GM18907 (cell line): ENCODE data around the gene UBQLN4.
"Not testable (repeated sequence)": the region's sequence is repeated elsewhere in the genome, so short reads cannot be mapped to it uniquely, and the experiment has no call there.

ENCODE experiments used
- ATAC-seq: cut with Tn5 transposase; IDR thresholded peaks from one replicate; pipeline ENCODE4 v1.9.1; 2021; ENCODE audit warnings: mild to moderate bottlenecking, moderate library complexity; ENCODE audit not compliant: unreplicated experiment

Gene UBQLN4

GRCh38 chr1:156081180-156081916, 27.8 kb upstream of the UBQLN4 start:
- no peak for ATAC-seq

- no peak for ATAC-seq
Observed at GRCh38 chr1:156080863-156081179, 27.2 kb upstream of the UBQLN4 start.

DNA sequence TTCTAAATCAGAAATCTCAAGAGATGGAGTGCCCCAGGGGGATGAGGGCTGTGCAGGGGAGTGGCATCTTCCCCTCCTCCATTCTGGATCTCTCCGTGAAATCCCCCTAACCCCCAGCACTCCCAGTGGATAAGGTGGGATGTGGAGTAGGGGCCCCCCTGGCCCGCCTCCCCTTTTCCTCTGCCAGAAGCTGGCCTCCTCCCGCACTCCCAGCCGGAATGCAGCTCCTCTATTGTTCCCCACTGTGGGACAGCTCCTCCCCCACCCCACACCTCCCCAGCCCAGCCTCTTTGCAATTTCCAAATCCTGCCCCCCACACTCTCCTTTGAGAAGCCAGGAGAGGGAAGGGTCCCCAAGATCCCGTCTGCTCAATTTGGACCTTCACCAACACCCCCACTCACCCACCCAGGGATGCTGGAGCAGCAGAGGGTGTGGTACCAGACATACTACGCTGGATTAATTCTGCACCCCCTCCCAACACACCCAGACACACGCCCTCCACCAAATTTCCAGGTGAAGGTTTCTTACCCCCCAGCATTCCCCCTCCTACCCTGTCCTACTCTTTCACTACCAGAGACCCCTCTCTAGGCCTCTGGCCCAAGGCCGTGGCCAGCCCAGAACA, 26.8 kb upstream of the UBQLN4 start:
- no peak for ATAC-seq

DNA sequence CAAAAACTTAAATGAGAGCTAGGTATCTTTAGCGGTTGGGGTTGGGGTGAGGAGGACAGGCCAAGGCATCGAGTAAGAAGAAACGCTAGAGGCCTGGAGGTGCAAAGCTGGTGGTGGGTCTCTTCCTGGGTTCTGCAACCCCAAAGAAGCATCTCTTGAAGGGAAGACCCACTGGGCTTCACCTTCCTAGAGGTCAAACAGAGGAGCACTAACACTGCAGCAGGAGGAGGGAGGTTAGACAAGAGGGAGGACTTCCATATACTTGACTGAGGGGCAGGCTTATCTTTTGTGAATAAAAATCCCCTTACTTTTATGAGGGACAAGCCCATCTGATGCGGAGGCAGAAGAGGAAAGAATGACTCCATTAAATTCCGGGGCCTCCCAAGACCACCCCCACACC, 26.2 kb upstream of the UBQLN4 start:
- ATAC-seq, result no peak

DNA sequence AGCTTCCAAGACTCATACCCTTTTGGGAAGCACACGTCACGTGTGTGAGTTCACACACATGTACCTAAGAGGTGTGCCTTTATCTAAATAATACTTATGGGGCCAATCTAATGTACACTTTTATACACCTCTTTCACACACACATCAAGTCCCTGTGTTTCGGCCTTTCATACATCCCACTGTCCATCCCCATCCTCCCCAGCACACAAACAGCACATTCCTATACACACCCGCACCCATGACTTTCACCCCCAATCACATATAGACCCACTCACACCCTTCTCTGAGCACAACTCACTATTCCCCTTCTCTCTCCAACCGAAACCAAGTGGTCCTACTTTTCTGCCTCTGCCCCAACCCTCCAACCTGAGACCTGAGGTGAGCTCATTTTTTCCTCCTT, 25.1 kb upstream of the UBQLN4 start:
- no peak for ATAC-seq

GRCh38 chr1:156077430-156077760, 23.8 kb upstream of the UBQLN4 start:
- ATAC-seq, result no peak

GRCh38 chr1:156076609-156077429, 23.2 kb upstream of the UBQLN4 start:
- peak; percentile 68 for ATAC-seq

- no peak for ATAC-seq
Observed at GRCh38 chr1:156075775-156076204, 22.2 kb upstream of the UBQLN4 start.

- no peak for ATAC-seq
Observed at GRCh38 chr1:156075162-156075561, 21.6 kb upstream of the UBQLN4 start.

DNA sequence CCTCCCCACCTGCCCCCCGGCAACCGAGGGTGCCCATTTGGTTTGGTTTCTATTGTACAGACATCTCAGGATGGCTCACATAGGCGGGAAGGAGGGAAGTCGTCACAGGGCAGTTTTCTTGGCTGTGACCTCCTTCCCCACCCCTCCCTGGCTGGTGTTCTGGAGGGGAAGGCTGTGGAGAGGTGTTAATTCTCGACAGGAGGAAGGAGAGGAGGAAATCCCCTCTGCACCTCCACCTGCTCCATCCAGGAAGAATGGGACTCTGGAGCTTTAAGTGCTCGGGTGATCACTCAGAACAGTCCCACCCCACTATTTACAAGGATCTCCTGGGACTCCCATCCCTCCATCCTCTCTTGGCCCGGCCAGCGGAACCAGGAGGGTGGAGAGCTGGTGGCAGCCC, 21.1 kb upstream of the UBQLN4 start:
- no peak for ATAC-seq

- no peak for ATAC-seq
Observed at GRCh38 chr1:156073740-156074139, 20.1 kb upstream of the UBQLN4 start.

DNA sequence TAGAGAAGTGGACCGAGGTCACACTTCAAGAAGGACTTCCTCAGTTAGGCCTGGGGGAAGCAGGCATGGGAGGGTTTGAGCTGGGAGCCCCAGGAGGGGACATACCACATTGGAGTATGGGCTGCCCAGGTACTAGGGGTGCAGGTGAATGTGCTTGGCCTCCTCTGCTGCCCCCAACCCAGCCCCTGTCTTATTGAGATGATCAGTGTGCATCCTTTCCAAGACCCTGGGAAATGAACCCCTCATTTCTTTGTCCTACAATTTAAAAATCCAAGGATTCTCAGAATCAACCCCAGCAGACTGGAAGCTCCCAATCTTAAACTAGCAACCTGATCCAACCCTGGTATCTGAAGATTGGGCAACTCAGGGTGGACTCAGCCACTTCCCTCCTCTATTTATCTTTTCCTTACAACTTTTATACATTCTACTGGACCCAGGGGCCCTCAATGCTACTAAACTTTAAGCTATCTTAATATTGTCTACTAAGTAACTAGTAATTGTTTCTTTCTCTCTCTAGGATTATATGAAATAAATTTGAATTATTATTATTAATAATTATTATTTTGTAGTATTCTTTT, 19.6 kb upstream of the UBQLN4 start:
- no peak for ATAC-seq

GRCh38 chr1:156072251-156072650, 18.7 kb upstream of the UBQLN4 start:
- ATAC-seq, result no peak

- ATAC-seq, result not testable (repeated sequence)
Observed at GRCh38 chr1:156071332-156071816, 17.8 kb upstream of the UBQLN4 start.

DNA sequence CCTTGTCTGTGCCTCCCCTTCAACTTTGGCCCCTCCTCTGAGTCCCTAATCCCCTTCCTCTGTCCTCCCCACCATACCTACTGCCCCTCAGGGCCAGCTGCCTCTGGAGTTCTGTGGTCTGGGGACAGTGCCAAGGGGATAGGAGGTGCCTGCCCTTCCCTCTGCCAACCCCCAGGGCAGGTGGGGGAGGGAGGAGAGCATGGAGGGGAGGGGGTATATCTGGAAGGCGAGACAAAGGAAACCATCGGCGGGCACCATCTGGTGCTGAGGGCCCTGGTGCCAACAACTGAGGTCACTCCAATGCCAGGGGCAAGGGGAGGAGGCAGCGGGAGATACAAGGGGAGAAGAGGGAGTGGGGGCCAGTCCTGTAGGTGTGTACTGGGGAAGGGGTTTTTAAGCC, 16.9 kb upstream of the UBQLN4 start:
- ATAC-seq, result no peak

- ATAC-seq, result no peak
Observed at GRCh38 chr1:156069490-156070455, 16.2 kb upstream of the UBQLN4 start.

DNA sequence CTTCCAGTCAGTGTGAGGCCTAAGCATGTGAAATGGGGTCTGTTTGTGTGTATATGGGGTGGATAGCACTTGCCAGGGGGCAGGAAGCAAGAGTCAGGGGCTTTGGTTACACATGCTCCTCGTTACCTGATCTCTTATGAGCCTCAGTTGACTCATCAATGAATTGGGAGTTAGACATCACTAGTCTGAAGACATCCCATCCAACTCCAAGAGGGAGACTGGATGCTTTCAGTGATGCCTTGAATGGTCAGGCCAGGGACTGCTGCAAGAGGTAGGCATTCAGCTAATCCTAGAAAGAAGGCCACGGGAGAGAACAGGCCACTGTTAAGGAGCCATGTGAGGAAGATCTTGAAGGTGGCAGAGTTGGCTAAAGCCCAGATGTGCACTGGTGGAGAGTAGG, 13.7 kb upstream of the UBQLN4 start:
- ATAC-seq, result no peak

GRCh38 chr1:156065871-156066270, 12.3 kb upstream of the UBQLN4 start:
- no peak for ATAC-seq

GRCh38 chr1:156065212-156065611, 11.6 kb upstream of the UBQLN4 start:
- no peak for ATAC-seq

- no peak for ATAC-seq
Observed at GRCh38 chr1:156064615-156065014, 11.0 kb upstream of the UBQLN4 start.

GRCh38 chr1:156063997-156064285, 10.3 kb upstream of the UBQLN4 start:
- ATAC-seq, result no peak
